ENCODE results near the gene JADE2.

The JADE2 gene

DNA sequence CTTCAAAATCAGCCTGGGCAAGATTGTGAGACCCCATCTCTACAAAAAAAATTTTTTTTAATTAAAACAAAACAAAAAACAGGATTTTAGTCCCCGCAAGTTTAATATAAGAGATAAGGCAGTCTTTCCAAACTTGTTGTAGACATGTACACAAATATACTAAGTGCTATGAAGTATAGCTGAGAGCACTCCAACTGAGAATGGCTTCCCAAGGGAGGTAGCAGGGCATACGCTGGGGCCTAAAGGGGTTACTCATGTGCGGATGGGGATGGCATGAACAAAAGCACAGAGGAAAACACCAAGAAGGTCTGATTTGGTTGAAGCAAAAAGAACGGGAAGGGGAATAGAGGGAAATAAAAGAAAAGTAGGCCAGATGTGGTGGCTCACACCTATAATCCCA is 86.0 kb downstream of the JADE2 start:
- Histone ChIP-seq H3K4me1 (ENCODE audit: insufficient read depth, insufficient read length) (no peaks in the 10 kb centered on the region), H3K36me3 (ENCODE audit: insufficient read depth, insufficient read length, low read length) (peaks cover 49% of the 10 kb centered on the region), H3K9ac (ENCODE audit: insufficient read length, low read depth) (no peak overlapping the region), H3K4me3 (ENCODE audit: insufficient read length, low read depth) (no peak overlapping the region), H3K27me3 (ENCODE audit: insufficient read depth, insufficient read length) (no peaks in the 10 kb centered on the region), H3K9me3 (ENCODE audit: insufficient read depth, low read length) (0 out of 2 replicates have a peak, but pooled peaks cover 7% of the 10 kb centered on the region)
- TF ChIP-seq SUZ12 (IDR thresholded peaks at IDR 0.05; ENCODE audit: extremely low read depth, insufficient read depth, insufficient read length) (no peak), YY1 (IDR thresholded peaks at IDR 0.05; ENCODE audit: insufficient read depth, insufficient read length) (no peak)
- DNase-seq (ENCODE audit: low read depth, low spot score) = no peak

DNA sequence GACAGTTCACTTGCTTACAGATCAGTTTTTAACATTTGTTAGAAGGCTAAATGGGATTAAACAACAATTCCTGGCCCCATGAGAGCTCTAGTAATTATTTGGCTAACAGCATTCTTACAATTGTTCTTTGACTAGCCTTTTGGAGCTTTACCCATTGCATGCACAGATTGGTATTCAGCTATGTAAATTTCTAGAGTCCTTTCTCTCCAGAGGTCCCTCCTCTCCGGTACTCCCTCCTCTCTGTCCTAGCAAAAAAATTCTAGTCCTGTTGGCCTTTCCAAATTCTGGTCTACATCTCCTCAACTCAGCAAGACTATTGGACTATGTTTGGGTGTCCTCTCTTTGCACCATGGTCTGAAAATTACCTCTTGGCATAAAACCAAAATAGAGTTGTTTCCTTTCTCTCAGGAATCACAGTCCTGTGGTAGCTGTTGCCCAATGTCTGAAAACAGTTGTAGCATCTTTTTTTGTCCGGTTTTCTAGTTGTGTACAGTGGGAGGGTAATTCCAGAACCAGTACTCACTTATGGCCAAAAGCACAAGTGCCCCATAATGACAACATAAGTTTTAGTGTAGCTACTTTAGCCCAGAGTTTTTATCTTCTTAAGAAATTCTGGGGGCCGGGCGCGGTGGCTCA is 89.1 kb downstream of the JADE2 start:
- no peak for DNase-seq (ENCODE audit: low read depth, low spot score)
- H3K36me3 ChIP-seq (ENCODE audit: insufficient read depth, insufficient read length, low read length) = peaks cover 36% of the 10 kb centered on the region
- 0 out of 2 replicates have a peak, but pooled peaks cover 7% of the 10 kb centered on the region for H3K9me3 ChIP-seq (ENCODE audit: insufficient read depth, low read length)
- H3K4me3 ChIP-seq (ENCODE audit: insufficient read length, low read depth) = no peak overlapping the region
- H3K27me3 ChIP-seq (ENCODE audit: insufficient read depth, insufficient read length) = no peaks in the 10 kb centered on the region
- no peaks in the 10 kb centered on the region for H3K4me1 ChIP-seq (ENCODE audit: insufficient read depth, insufficient read length)
- no peak overlapping the region for H3K9ac ChIP-seq (ENCODE audit: insufficient read length, low read depth)
- TF ChIP-seq ZNF274 (IDR thresholded peaks at IDR 0.05; ENCODE audit: low read depth, low read length) = no peak
- no peak for TF ChIP-seq YY1 (IDR thresholded peaks at IDR 0.05; ENCODE audit: insufficient read depth, insufficient read length)
- no peak for TF ChIP-seq SUZ12 (IDR thresholded peaks at IDR 0.05; ENCODE audit: extremely low read depth, insufficient read depth, insufficient read length)

DNA sequence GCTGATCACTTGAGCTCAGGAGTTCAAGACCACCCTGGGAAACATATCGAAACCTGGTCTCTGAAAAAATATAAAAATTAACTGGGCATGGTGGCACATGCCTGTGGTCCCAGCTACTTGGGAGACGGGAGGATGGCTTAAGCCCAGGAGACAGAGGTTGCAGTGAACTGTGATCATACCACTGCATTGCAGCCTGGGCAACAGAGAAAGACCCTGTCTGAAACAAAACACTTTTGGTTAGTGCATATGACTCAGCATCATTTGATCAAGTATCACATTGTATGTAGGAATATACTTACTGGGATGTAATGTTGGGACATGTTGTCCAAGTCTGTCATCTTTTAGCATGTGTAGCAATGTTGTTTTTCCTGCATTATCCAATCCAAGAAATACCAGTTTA is 95.2 kb downstream of the JADE2 start:
- H3K4me1 ChIP-seq (ENCODE audit: insufficient read depth, insufficient read length) = no peaks in the 10 kb centered on the region
- DNase-seq (ENCODE audit: low read depth, low spot score) = no peak
- no peak for TF ChIP-seq SUZ12 (IDR thresholded peaks at IDR 0.05; ENCODE audit: extremely low read depth, insufficient read depth, insufficient read length)
- no peak for TF ChIP-seq ZNF274 (IDR thresholded peaks at IDR 0.05; ENCODE audit: low read depth, low read length)
- TF ChIP-seq YY1 (IDR thresholded peaks at IDR 0.05; ENCODE audit: insufficient read depth, insufficient read length) = no peak
- H3K4me3 ChIP-seq (ENCODE audit: insufficient read length, low read depth) = no peak overlapping the region
- H3K27me3 ChIP-seq (ENCODE audit: insufficient read depth, insufficient read length) = no peaks in the 10 kb centered on the region
- peaks cover 23% of the 10 kb centered on the region for H3K36me3 ChIP-seq (ENCODE audit: insufficient read depth, insufficient read length, low read length)
- no peak overlapping the region for H3K9ac ChIP-seq (ENCODE audit: insufficient read length, low read depth)
- H3K9me3 ChIP-seq (ENCODE audit: insufficient read depth, low read length) = no peaks in the 10 kb centered on the region

DNA sequence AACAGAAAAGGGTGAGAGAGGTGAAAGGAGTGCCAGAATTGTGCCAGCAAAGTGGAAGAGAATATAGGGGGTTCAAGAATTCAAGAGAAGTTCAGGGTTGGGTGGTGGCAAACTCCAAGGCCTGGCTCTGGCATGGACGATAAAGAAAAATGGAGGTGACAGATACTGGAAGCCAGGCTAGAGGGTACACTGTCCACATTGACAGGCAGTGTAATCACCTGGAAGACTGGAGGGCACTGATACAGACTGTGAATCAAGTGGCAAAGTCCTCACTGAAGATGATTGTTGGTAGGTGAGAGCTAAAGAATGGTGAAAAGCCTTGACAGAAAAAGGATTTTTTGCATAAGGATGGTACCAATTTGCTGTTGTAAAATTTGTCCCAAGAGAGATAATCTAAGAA is 100.1 kb downstream of the JADE2 start:
- TF ChIP-seq SUZ12 (IDR thresholded peaks at IDR 0.05; ENCODE audit: extremely low read depth, insufficient read depth, insufficient read length) = no peak
- no peak for TF ChIP-seq YY1 (IDR thresholded peaks at IDR 0.05; ENCODE audit: insufficient read depth, insufficient read length)
- no peak for DNase-seq (ENCODE audit: low read depth, low spot score)
- H3K9me3 ChIP-seq (ENCODE audit: insufficient read depth, low read length) = no peaks in the 10 kb centered on the region
- H3K4me1 ChIP-seq (ENCODE audit: insufficient read depth, insufficient read length) = no peaks in the 10 kb centered on the region
- no peak overlapping the region for H3K4me3 ChIP-seq (ENCODE audit: insufficient read length, low read depth)
- H3K9ac ChIP-seq (ENCODE audit: insufficient read length, low read depth) = no peak overlapping the region
- peaks cover 7% of the 10 kb centered on the region for H3K36me3 ChIP-seq (ENCODE audit: insufficient read depth, insufficient read length, low read length)
- H3K27me3 ChIP-seq (ENCODE audit: insufficient read depth, insufficient read length) = no peaks in the 10 kb centered on the region

DNA sequence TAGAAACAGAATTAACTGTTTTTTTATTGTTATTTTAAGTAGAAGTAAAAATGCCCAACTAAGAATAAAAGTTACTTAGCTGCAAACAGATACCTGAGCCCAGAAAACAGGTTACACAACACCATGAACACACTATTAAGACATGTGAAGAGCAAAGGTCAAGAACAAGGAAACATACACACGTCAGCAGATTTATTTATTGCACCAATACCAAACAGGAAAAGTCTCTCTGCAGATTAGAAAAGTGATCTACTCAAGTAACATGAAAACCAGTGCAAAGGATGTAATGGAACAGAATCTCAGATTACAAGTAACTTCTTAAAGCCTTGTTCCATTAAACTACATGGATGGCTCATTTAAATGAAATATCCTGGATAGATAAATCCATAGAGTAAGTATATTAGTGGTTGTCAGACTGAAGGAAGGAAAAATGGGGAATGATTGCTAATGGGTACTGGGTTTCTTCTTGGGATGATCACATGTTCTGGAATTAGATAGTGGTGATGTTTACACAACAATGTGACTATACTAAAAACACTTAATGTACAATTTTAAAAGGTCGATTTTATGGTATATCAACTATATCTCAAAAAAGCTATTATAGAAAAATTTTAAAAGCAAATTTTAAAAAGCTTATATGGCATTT is 101.0 kb downstream of the JADE2 start:
- DNase-seq (ENCODE audit: low read depth, low spot score) = no peak
- TF ChIP-seq SUZ12 (IDR thresholded peaks at IDR 0.05; ENCODE audit: extremely low read depth, insufficient read depth, insufficient read length) (no peak), YY1 (IDR thresholded peaks at IDR 0.05; ENCODE audit: insufficient read depth, insufficient read length) (no peak), ZNF274 (IDR thresholded peaks at IDR 0.05; ENCODE audit: low read depth, low read length) (no peak)
- H3K4me1 ChIP-seq (ENCODE audit: insufficient read depth, insufficient read length) = no peaks in the 10 kb centered on the region

More for the DNA sequence above, 101.0 kb downstream of the JADE2 start:
- Histone ChIP-seq H3K4me3 (ENCODE audit: insufficient read length, low read depth) (no peak overlapping the region), H3K9me3 (ENCODE audit: insufficient read depth, low read length) (no peaks in the 10 kb centered on the region), H3K27me3 (ENCODE audit: insufficient read depth, insufficient read length) (no peaks in the 10 kb centered on the region), H3K36me3 (ENCODE audit: insufficient read depth, insufficient read length, low read length) (peaks cover 4% of the 10 kb centered on the region), H3K9ac (ENCODE audit: insufficient read length, low read depth) (no peak overlapping the region)
